ENCODE results near the gene FOSL1. TPM values are rescaled to one million over a fixed set of nuclear protein-coding genes. Genes with fewer than 3 reads are reported as not detected.
A peak's percentile ranks its signal among the peaks of the same experiment; 100 is the strongest.

FOSL1 gene
- total and polyA plus RNA-seq, 2 donors from 2014 or later, result 0.37 to 3.2 TPM

GRCh38 chr11:65899356-65900124 lies 648 bp downstream of the FOSL1 start:
- TF ChIP-seq CTCF (IDR thresholded peaks at IDR 0.05; ENCODE audit: borderline replicate concordance, extremely low read depth, insufficient read depth), result no peak
- DNase-seq (peak in 4 of 5 donors; percentile 42 to 91 (median 56)), FAIRE-seq (no peak)
- no peak overlapping the region for H3K27ac ChIP-seq (ENCODE audit: low read depth in 2 of 2, low read length in 2 of 2)
- H3K4me3 ChIP-seq (ENCODE audit: low read length in 3 of 3), result peak overlapping the region in 1 of 3 donors; percentile 47
- intact Hi-C loops (cut with DNase I), result no loop called here
- H3K36me3 ChIP-seq (ENCODE audit: control insufficient read depth in 2 of 3, insufficient read depth in 3 of 3, low read length in 3 of 3), result no peaks in the 10 kb centered on the region
- peaks cover 0 to 6% (median 3%) of the 10 kb centered on the region in 3 donors for H3K4me1 ChIP-seq (ENCODE audit: control insufficient read depth in 2 of 3, insufficient read depth in 2 of 3, low read depth in 1 of 3, low read length in 3 of 3)
- no peaks in the 10 kb centered on the region for H3K9me3 ChIP-seq (ENCODE audit: control insufficient read depth in 2 of 3, insufficient read depth in 1 of 3, low read length in 3 of 3)
- peak overlapping the region in 1 of 3 donors; percentile 26 for H3K9ac ChIP-seq (ENCODE audit: low read length in 3 of 3)
- peaks cover 17% of the 10 kb centered on the region for H3K27me3 ChIP-seq (ENCODE audit: control insufficient read depth, insufficient read depth, low read length)

- DNase-seq, result no peak
- Histone ChIP-seq H3K4me3 (ENCODE audit: low read length in 3 of 3) (no peak overlapping the region), H3K36me3 (ENCODE audit: control insufficient read depth in 2 of 3, insufficient read depth in 3 of 3, low read length in 3 of 3) (no peaks in the 10 kb centered on the region), H3K27me3 (ENCODE audit: control insufficient read depth, insufficient read depth, low read length) (peaks cover 17% of the 10 kb centered on the region), H3K27ac (ENCODE audit: low read depth in 2 of 2, low read length in 2 of 2) (no peak overlapping the region), H3K4me1 (ENCODE audit: control insufficient read depth in 2 of 3, insufficient read depth in 2 of 3, low read depth in 1 of 3, low read length in 3 of 3) (peaks cover 0 to 6% (median 3%) of the 10 kb centered on the region in 3 donors), H3K9ac (ENCODE audit: low read length in 3 of 3) (no peak overlapping the region), H3K9me3 (ENCODE audit: control insufficient read depth in 2 of 3, insufficient read depth in 1 of 3, low read length in 3 of 3) (no peaks in the 10 kb centered on the region)
- no peak for TF ChIP-seq CTCF (IDR thresholded peaks at IDR 0.05; ENCODE audit: borderline replicate concordance, extremely low read depth, insufficient read depth)
- intact Hi-C loops (cut with DNase I), result no loop called here
- FAIRE-seq, result no peak
These were observed 1.4 kb downstream of the FOSL1 start for GRCh38 chr11:65898656-65899355.

GRCh38 chr11:65897020-65897471 lies 3.1 kb downstream of the FOSL1 start:
- no peak overlapping the region for H3K27ac ChIP-seq (ENCODE audit: low read depth in 2 of 2, low read length in 2 of 2)
- FAIRE-seq (no peak), DNase-seq (no peak)
- peaks cover 17% of the 10 kb centered on the region for H3K27me3 ChIP-seq (ENCODE audit: control insufficient read depth, insufficient read depth, low read length)
- no peaks in the 10 kb centered on the region for H3K36me3 ChIP-seq (ENCODE audit: control insufficient read depth in 2 of 3, insufficient read depth in 3 of 3, low read length in 3 of 3)
- intact Hi-C loops (cut with DNase I), result no loop called here
- no peak overlapping the region for H3K4me3 ChIP-seq (ENCODE audit: low read length in 3 of 3)
- peaks cover 0 to 11% (median 3%) of the 10 kb centered on the region in 3 donors for H3K4me1 ChIP-seq (ENCODE audit: control insufficient read depth in 2 of 3, insufficient read depth in 2 of 3, low read depth in 1 of 3, low read length in 3 of 3)
- no peaks in the 10 kb centered on the region for H3K9me3 ChIP-seq (ENCODE audit: control insufficient read depth in 2 of 3, insufficient read depth in 1 of 3, low read length in 3 of 3)
- no peak overlapping the region for H3K9ac ChIP-seq (ENCODE audit: low read length in 3 of 3)
- no peak for TF ChIP-seq CTCF (IDR thresholded peaks at IDR 0.05; ENCODE audit: borderline replicate concordance, extremely low read depth, insufficient read depth)
